Lung (tissue), 12 donors: ENCODE results near the gene SLC4A3. TPM values are rescaled to one million over a fixed set of nuclear protein-coding genes. Genes with fewer than 3 reads are reported as not detected.

Experiments
- ATAC-seq: fragments of 200-7000 bp; cut with Tn5 transposase; one replicate; pipeline ENCODE4 v1.9.1; 2020; ENCODE audit warnings: moderate number of reproducible peaks; ENCODE audit not compliant: insufficient read depth, low FRiP score
- DNase-seq, 3 donors: peaks; one replicate each; pipeline ENCODE4 v3.0.0-alpha.2; 2013 to 2017
- H3K27ac ChIP-seq, 2 donors: one replicate each; pipeline ENCODE4 v1.5.1; 2013; ENCODE audit warnings: mild to moderate bottlenecking in 2 of 2, moderate library complexity in 2 of 2, control low read depth in 1 of 2, inconsistent platforms in 1 of 2, low read depth in 1 of 2, low read length in 1 of 2
- H3K27me3 ChIP-seq, 3 donors: one replicate each; pipeline ENCODE4 v1.5.1; 2013; ENCODE audit warnings: low read length in 2 of 3; ENCODE audit not compliant: control insufficient read depth in 3 of 3, insufficient read depth in 3 of 3
- H3K36me3 ChIP-seq, 4 donors: one replicate each; pipeline ENCODE4 v1.5.1; 2013; ENCODE audit warnings: low read length in 4 of 4, mild to moderate bottlenecking in 1 of 4, moderate library complexity in 1 of 4; ENCODE audit not compliant: control insufficient read depth in 4 of 4, insufficient read depth in 4 of 4
- H3K4me1 ChIP-seq, 5 donors: one replicate each; pipeline ENCODE4 v1.5.1; 2013; ENCODE audit warnings: low read length in 5 of 5, mild to moderate bottlenecking in 2 of 5, moderate library complexity in 1 of 5; ENCODE audit not compliant: control insufficient read depth in 5 of 5, insufficient read depth in 5 of 5
- H3K4me3 ChIP-seq: one replicate; pipeline ENCODE4 v1.5.1; 2013; ENCODE audit warnings: mild to moderate bottlenecking, control low read depth, moderate library complexity
- H3K9ac ChIP-seq, 2 donors: one replicate each; pipeline ENCODE4 v1.5.1; 2013; ENCODE audit warnings: low read length in 2 of 2, control low read depth in 1 of 2; ENCODE audit not compliant: insufficient read depth in 1 of 2
- H3K9me3 ChIP-seq, 4 donors: one replicate each; pipeline ENCODE4 v1.5.1; 2013; ENCODE audit warnings: low read length in 3 of 4, mild to moderate bottlenecking in 1 of 4, moderate library complexity in 1 of 4; ENCODE audit not compliant: control insufficient read depth in 4 of 4, insufficient read depth in 3 of 4
- WGBS, 2 donors: extraction: QIAGEN DNeasy Blood & Tissue Kit; methylation state at CpG; one replicate each; pipeline ENCODE4 v1.1.7; 2013; 5-methylcytosine and 5-hydroxymethylcytosine counted together
- polyA plus RNA-seq, 2 donors: library from polyadenylated mRNA; stranded (reverse); fragments of 200-250 nt; gene quantifications; one replicate each; pipeline ENCODE4 v1.2.1, GENCODE V29; 2013
- total RNA-seq, 2 donors: library from RNA; depleted of rRNA in 1 of 2; stranded (reverse); fragments of >200 nt in 1 of 2; gene quantifications; one replicate each; pipeline ENCODE4 v1.2.1, GENCODE V29; 2014 to 2021
- TF ChIP-seq, protein P1 (sequence below): IDR thresholded peaks from 2 replicates; pipeline ENCODE4 v1.5.1; 2012; ENCODE audit warnings: mild to moderate bottlenecking; ENCODE audit errors: control extremely low read depth, extremely low read depth
- donor health status: control.
- donor health status: control.
- donor health status: Bipolar disorder and iron deficiency.
- donor health status: healthy.
- donor health status: DM: yes; HTN: yes; CAD: no.

Gene SLC4A3
- total and polyA plus RNA-seq, 4 donors = 0.59 to 3.2 (median 1.2) TPM

DNA sequence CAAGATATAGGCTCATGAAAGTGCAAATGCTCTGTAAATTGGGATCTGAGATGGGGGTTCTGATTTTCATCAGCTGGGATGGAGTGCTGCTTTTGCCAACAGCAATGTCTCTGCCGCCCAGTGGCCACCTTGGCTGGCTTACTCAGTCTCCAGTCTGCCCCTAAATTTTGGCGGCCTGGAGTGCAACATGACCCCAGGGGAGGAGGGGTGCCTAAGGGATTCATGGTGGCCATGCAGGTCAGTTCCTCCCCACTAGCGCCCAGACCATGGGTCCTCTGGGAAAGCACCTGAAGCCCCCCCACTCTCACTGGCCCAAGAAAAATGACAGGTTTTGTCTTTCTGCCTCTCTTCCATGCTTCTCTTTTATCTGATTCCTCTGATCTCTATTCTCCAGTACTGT lies 45.0 kb downstream of the SLC4A3 start:
- DNase-seq (no peak), ATAC-seq (no peak)
- Histone ChIP-seq H3K9me3 (peaks cover 0 to 3% (median 0%) of the 10 kb centered on the region in 4 donors), H3K4me1 (peaks cover 0 to 17% (median 5%) of the 10 kb centered on the region in 5 donors), H3K9ac (no peak overlapping the region), H3K27me3 (peaks cover 0 to 5% (median 3%) of the 10 kb centered on the region in 3 donors), H3K27ac (no peak overlapping the region), H3K36me3 (no peaks in the 10 kb centered on the region), H3K4me3 (no peak overlapping the region)
- 82 to 83% methylated on average over 3 of the region's 3 CpGs for WGBS, 2 donors
- TF ChIP-seq, protein P1, sequence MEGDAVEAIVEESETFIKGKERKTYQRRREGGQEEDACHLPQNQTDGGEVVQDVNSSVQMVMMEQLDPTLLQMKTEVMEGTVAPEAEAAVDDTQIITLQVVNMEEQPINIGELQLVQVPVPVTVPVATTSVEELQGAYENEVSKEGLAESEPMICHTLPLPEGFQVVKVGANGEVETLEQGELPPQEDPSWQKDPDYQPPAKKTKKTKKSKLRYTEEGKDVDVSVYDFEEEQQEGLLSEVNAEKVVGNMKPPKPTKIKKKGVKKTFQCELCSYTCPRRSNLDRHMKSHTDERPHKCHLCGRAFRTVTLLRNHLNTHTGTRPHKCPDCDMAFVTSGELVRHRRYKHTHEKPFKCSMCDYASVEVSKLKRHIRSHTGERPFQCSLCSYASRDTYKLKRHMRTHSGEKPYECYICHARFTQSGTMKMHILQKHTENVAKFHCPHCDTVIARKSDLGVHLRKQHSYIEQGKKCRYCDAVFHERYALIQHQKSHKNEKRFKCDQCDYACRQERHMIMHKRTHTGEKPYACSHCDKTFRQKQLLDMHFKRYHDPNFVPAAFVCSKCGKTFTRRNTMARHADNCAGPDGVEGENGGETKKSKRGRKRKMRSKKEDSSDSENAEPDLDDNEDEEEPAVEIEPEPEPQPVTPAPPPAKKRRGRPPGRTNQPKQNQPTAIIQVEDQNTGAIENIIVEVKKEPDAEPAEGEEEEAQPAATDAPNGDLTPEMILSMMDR = no peak

DNA sequence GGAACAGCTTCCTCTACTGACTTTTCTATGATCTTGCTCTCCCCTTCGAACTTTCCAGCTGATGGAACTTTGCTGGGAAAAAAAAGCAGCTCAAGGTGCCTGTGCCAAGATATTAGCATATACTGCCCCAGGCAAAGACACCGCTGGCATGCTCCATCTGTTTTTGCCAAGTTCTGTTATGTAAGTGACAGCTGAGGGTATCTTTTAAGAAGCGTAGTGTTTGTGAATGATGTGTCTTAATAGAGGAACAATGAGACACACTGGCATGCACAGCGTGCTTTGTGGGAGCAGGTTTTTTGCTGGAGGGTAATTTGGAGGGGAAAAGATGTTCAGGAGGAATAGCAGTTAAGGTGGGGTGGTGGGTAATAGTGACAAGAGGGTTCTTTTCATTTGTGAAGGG lies 47.8 kb downstream of the SLC4A3 start:
- H3K4me3 ChIP-seq = no peak overlapping the region
- peaks cover 0 to 5% (median 3%) of the 10 kb centered on the region in 3 donors for H3K27me3 ChIP-seq
- no peak for ATAC-seq
- H3K9ac ChIP-seq = no peak overlapping the region
- H3K4me1 ChIP-seq = peaks cover 0 to 13% (median 5%) of the 10 kb centered on the region in 5 donors
- DNase-seq = no peak
- WGBS, 2 donors = 76 to 84% methylated on average over 4 of the region's 4 CpGs
- H3K9me3 ChIP-seq = peaks cover 0 to 3% (median 0%) of the 10 kb centered on the region in 4 donors
- H3K27ac ChIP-seq = no peak overlapping the region
- TF ChIP-seq, protein P1 = no peak
- H3K36me3 ChIP-seq = no peaks in the 10 kb centered on the region

DNA sequence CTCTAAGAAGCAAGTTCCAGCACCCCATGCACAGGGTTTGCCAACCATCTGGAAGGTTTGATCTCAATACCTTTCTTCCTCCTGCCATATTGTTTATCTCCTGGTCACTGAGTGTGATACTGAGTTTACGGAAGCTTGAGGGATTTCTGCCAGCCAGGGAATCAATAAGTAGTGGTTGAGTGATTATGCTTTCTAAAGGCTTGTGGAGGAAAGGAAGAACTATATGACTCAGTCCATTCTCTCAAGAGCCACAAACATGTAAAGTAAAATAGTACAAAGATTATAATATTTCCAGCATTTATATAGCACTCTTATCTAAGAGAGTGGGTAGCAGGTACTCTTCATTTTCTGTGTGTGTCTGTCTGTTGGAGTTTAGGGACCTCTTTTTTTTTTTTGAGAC lies 49.2 kb downstream of the SLC4A3 start:
- H3K9me3 ChIP-seq = peaks cover 0 to 4% (median 0%) of the 10 kb centered on the region in 4 donors
- no peak overlapping the region for H3K4me3 ChIP-seq
- 83 to 89% methylated on average over 1 of the region's 1 CpG for WGBS, 2 donors
- TF ChIP-seq, protein P1 = no peak
- DNase-seq (no peak), ATAC-seq (no peak)
- H3K4me1 ChIP-seq = peaks cover 0 to 5% (median 0%) of the 10 kb centered on the region in 5 donors
- H3K27ac ChIP-seq = no peak overlapping the region
- H3K27me3 ChIP-seq = peaks cover 0 to 3% (median 0%) of the 10 kb centered on the region in 3 donors
- no peaks in the 10 kb centered on the region for H3K36me3 ChIP-seq
- no peak overlapping the region for H3K9ac ChIP-seq

DNA sequence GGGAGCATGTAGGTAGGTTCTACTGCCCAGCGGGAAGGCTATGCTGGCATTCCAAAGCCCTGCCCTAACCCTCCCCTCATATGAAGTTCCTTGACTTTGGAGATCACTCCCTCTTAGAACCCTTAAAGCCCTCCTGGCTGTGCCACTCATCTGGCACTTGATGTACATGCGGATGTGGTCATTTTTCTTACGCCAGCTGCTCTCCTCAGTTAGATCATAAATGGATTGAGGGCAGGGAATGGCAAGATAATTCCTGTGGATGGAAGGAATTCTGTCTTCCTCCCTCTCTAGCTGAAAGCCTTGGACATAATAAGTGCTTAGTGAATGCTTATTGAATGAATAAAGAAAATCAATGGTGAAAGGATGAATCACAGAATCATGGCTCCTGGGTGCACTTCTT lies 51.6 kb downstream of the SLC4A3 start:
- TF ChIP-seq, protein P1 = no peak
- Histone ChIP-seq H3K9me3 (peaks cover 0 to 5% (median 0%) of the 10 kb centered on the region in 4 donors), H3K36me3 (no peaks in the 10 kb centered on the region), H3K27ac (no peak overlapping the region), H3K27me3 (peaks cover 0 to 3% (median 0%) of the 10 kb centered on the region in 3 donors), H3K4me1 (peaks cover 0 to 5% (median 0%) of the 10 kb centered on the region in 5 donors), H3K4me3 (no peak overlapping the region), H3K9ac (no peak overlapping the region)
- ATAC-seq (no peak), DNase-seq (no peak)
- 55 to 76% methylated on average over 3 of the region's 3 CpGs for WGBS, 2 donors
